Cardiac fibroblast (primary cell): ENCODE data around the gene SUCO.

Experiments
- DNase-seq, 2 donors: peaks; one replicate each; pipeline versions ENCODE4 v3.0.0 to v3.0.0-alpha.2; 2010; ENCODE audit warnings: low read depth in 2 of 2
- H3K4me3 ChIP-seq, 2 donors: replicated peaks in 1 of 2; 1 replicate in 1 of 2; 2 replicates in 1 of 2; pipeline ENCODE4 v1.5.1; 2011; ENCODE audit warnings: low read depth in 2 of 2, low read length in 2 of 2, mild to moderate bottlenecking in 2 of 2, moderate library complexity in 1 of 2
- CTCF ChIP-seq: IDR thresholded peaks from one replicate; pipeline ENCODE4 v1.5.1; 2011; ENCODE audit warnings: low read depth, mild to moderate bottlenecking, low read length, inconsistent platforms

SUCO gene

GRCh38 chr1:172657586-172657985, 124.6 kb downstream of the SUCO start:
- no peak overlapping the region for H3K4me3 ChIP-seq
- TF ChIP-seq CTCF = no peak
- no peak for DNase-seq

- H3K4me3 ChIP-seq = no peak within 1 kb of the TSS
- DNase-seq = no peak
- TF ChIP-seq CTCF = no peak
These were observed 126.0 kb downstream of the SUCO start, which contains the start of gene FASLG for GRCh38 chr1:172658871-172659453. Gene FASLG, plus strand, starts transcription at chr1:172659103. Its CDS starts 99 bp downstream, at chr1:172659202.

GRCh38 chr1:172661107-172661506, 128.2 kb downstream of the SUCO start:
- H3K4me3 ChIP-seq = no peak overlapping the region
- DNase-seq = no peak
- no peak for TF ChIP-seq CTCF
